Tibial nerve (tissue), 4 donors: ENCODE measurements around the gene TMCC1. TPM values are rescaled to one million over a fixed set of nuclear protein-coding genes. Genes with fewer than 3 reads are reported as not detected.
A peak's percentile ranks its signal among the peaks of the same experiment; 100 is the strongest.
"Not testable (repeated sequence)": the region's sequence is repeated elsewhere in the genome, so short reads cannot be mapped to it uniquely, and the experiment has no call there.

Source experiments
- DNase-seq, 2 donors: peaks; one replicate each; pipeline ENCODE4 v3.0.0-alpha.2; 2019; ENCODE audit warnings: low spot score in 2 of 2
- H3K27ac ChIP-seq, 4 donors: fragments of 200-600 bp; sonication (generic) in 3 of 4; one replicate each; pipeline ENCODE4 v1.5.1; 2017 to 2019; ENCODE audit warnings: mild to moderate bottlenecking in 1 of 4
- H3K27me3 ChIP-seq, 2 donors: fragments of 200-600 bp; sonication (generic) in 1 of 2; one replicate each; pipeline versions ENCODE4 v1.5.1 to v1.6.0; 2017 to 2019
- H3K36me3 ChIP-seq, 3 donors: fragments of 200-600 bp; sonication (generic); one replicate each; pipeline ENCODE4 v1.5.1; 2018 to 2019
- H3K4me1 ChIP-seq, 4 donors: fragments of 200-600 bp; sonication (generic) in 3 of 4; one replicate each; pipeline ENCODE4 v1.5.1; 2017 to 2019
- H3K4me3 ChIP-seq, 4 donors: fragments of 200-600 bp; sonication (generic) in 3 of 4; one replicate each; pipeline ENCODE4 v1.5.1; 2017 to 2019; ENCODE audit warnings: mild to moderate bottlenecking in 1 of 4, moderate library complexity in 1 of 4
- H3K9me3 ChIP-seq, 4 donors: fragments of 200-600 bp; sonication (generic) in 3 of 4; one replicate each; pipeline ENCODE4 v1.5.1; 2017 to 2019
- CTCF ChIP-seq, 5 experiments: fragments of 200-600 bp in 3 of 5; fragments of 450-650 bp in 2 of 5; sonication (generic) in 3 of 5; IDR thresholded peaks; one replicate each; pipeline ENCODE4 v1.5.1; 2016 to 2019; ENCODE audit warnings: antibody characterized with exemption in 5 of 5, mild to moderate bottlenecking in 3 of 5, moderate library complexity in 2 of 5
- EP300 ChIP-seq, 2 donors: sonication (generic); formaldehyde crosslinking; IDR thresholded peaks; one replicate each; pipeline ENCODE4 v1.6.1; 2017; ENCODE audit warnings: antibody characterized with exemption in 2 of 2, mild to moderate bottlenecking in 1 of 2
- POLR2A ChIP-seq, 2 donors: fragments of 450-650 bp; IDR thresholded peaks; one replicate each; pipeline ENCODE4 v1.6.1; 2017; ENCODE audit warnings: antibody characterized with exemption in 2 of 2, mild to moderate bottlenecking in 2 of 2, moderate library complexity in 2 of 2
- WGBS, 2 donors: methylation state at CpG; one replicate each; pipeline ENCODE4 v1.1.5; 2018; 5-methylcytosine and 5-hydroxymethylcytosine counted together
- total RNA-seq, 4 donors: library from RNA; depleted of rRNA; stranded (reverse); fragments of >200 nt; gene quantifications; one replicate each; pipeline ENCODE4 v1.1.0, GENCODE V29; 2016

TMCC1 gene
- total RNA-seq, 4 donors from 2014 or later, result 19.9 to 27.9 (median 23.1) TPM

GRCh38 chr3:129913618-129914017, 20.1 kb upstream of the TMCC1 start:
- Histone ChIP-seq H3K27me3 (no peaks in the 10 kb centered on the region), H3K4me1 (no peaks in the 10 kb centered on the region), H3K27ac (no peak overlapping the region), H3K4me3 (no peak overlapping the region), H3K9me3 (peaks cover 0 to 34% (median 15%) of the 10 kb centered on the region in 4 donors), H3K36me3 (no peaks in the 10 kb centered on the region)
- TF ChIP-seq EP300 (IDR thresholded peaks at IDR 0.05) (no peak), CTCF (IDR thresholded peaks at IDR 0.05) (no peak), POLR2A (IDR thresholded peaks at IDR 0.05) (no peak)
- 86 to 88% methylated on average over 3 of the region's 3 CpGs for WGBS, 2 donors
- no peak for DNase-seq

- Histone ChIP-seq H3K36me3 (peaks cover 0 to 7% (median 0%) of the 10 kb centered on the region in 3 donors), H3K9me3 (peaks cover 0 to 20% (median 2%) of the 10 kb centered on the region in 4 donors), H3K4me3 (no peak overlapping the region), H3K27me3 (no peaks in the 10 kb centered on the region), H3K4me1 (no peaks in the 10 kb centered on the region), H3K27ac (no peak overlapping the region)
- TF ChIP-seq CTCF (IDR thresholded peaks at IDR 0.05), result no peak
- no peak for TF ChIP-seq POLR2A (IDR thresholded peaks at IDR 0.05)
- peak in 1 of 2 donors; percentile 60 for TF ChIP-seq EP300 (IDR thresholded peaks at IDR 0.05)
- DNase-seq, result peak in 1 of 2 donors; percentile 10
These were observed 17.9 kb upstream of the TMCC1 start for GRCh38 chr3:129911261-129911861.

GRCh38 chr3:129909235-129909634, 15.7 kb upstream of the TMCC1 start:
- 95 to 100% methylated on average over 4 of the region's 4 CpGs for whole genome bisulfite sequencing, 2 donors

GRCh38 chr3:129908417-129908816, 14.9 kb upstream of the TMCC1 start:
- H3K27ac ChIP-seq, result no peak overlapping the region

More at GRCh38 chr3:129909235-129909634, 15.7 kb upstream of the TMCC1 start:
- not testable (repeated sequence) for H3K4me1 ChIP-seq, H3K27ac ChIP-seq, DNase-seq, H3K4me3 ChIP-seq, H3K27me3 ChIP-seq
- peaks cover 0 to 28% (median 6%) of the 10 kb centered on the region in 4 donors for H3K9me3 ChIP-seq
- peaks cover 0 to 26% (median 0%) of the 10 kb centered on the region in 3 donors for H3K36me3 ChIP-seq

GRCh38 chr3:129901272-129901671, 7.8 kb upstream of the TMCC1 start:
- Histone ChIP-seq H3K36me3 (peaks cover 0 to 32% (median 0%) of the 10 kb centered on the region in 3 donors), H3K9me3 (peaks cover 0 to 36% (median 4%) of the 10 kb centered on the region in 4 donors)
- H3K4me1 ChIP-seq, H3K27ac ChIP-seq, H3K4me3 ChIP-seq, H3K27me3 ChIP-seq, DNase-seq: not testable (repeated sequence)
- 96 to 99% methylated on average over 4 of the region's 4 CpGs for WGBS, 2 donors

More at GRCh38 chr3:129908417-129908816, 14.9 kb upstream of the TMCC1 start:
- 74 to 85% methylated on average over 1 of the region's 1 CpG for WGBS, 2 donors
- Histone ChIP-seq H3K4me3 (no peak overlapping the region), H3K9me3 (peaks cover 0 to 32% (median 6%) of the 10 kb centered on the region in 4 donors), H3K27me3 (no peaks in the 10 kb centered on the region), H3K4me1 (no peaks in the 10 kb centered on the region), H3K36me3 (peaks cover 0 to 26% (median 0%) of the 10 kb centered on the region in 3 donors)
- no peak for TF ChIP-seq CTCF (IDR thresholded peaks at IDR 0.05)
- no peak for TF ChIP-seq POLR2A (IDR thresholded peaks at IDR 0.05)
- TF ChIP-seq EP300 (IDR thresholded peaks at IDR 0.05), result no peak
- DNase-seq, result no peak

GRCh38 chr3:129897026-129897425, 3.5 kb upstream of the TMCC1 start:
- no peak overlapping the region for H3K4me3 ChIP-seq
- peaks cover 0 to 17% (median 9%) of the 10 kb centered on the region in 4 donors for H3K4me1 ChIP-seq
- peaks cover 0 to 9% (median 0%) of the 10 kb centered on the region in 3 donors for H3K36me3 ChIP-seq
- H3K27ac ChIP-seq, result no peak overlapping the region
- TF ChIP-seq CTCF (IDR thresholded peaks at IDR 0.05) (no peak), EP300 (IDR thresholded peaks at IDR 0.05) (no peak), POLR2A (IDR thresholded peaks at IDR 0.05) (no peak)
- DNase-seq, result no peak
- no peaks in the 10 kb centered on the region for H3K27me3 ChIP-seq
- 90 to 94% methylated on average over 3 of the region's 3 CpGs for WGBS, 2 donors
- peaks cover 0 to 10% (median 0%) of the 10 kb centered on the region in 4 donors for H3K9me3 ChIP-seq
